Kidney epithelial cell (primary cell): ENCODE measurements around the gene SIX5. TPM values are rescaled to one million over a fixed set of nuclear protein-coding genes. Genes with fewer than 3 reads are reported as not detected.

Experiments used
- DNase-seq: peaks from one replicate; pipeline ENCODE4 v3.0.0-alpha.2; 2010; ENCODE audit warnings: low read depth
- H3K27me3 ChIP-seq: 2 replicates; pipeline ENCODE4 v1.6.0; 2011; ENCODE audit warnings: low read length; ENCODE audit not compliant: control insufficient read depth, insufficient read depth
- H3K36me3 ChIP-seq: 2 replicates; pipeline ENCODE4 v1.5.1; 2011; ENCODE audit warnings: low read length; ENCODE audit not compliant: control insufficient read depth, insufficient read depth
- H3K4me3 ChIP-seq: 2 replicates; pipeline ENCODE4 v1.5.1; 2011; ENCODE audit warnings: low read depth, mild to moderate bottlenecking, control low read depth, low read length
- CTCF ChIP-seq: IDR thresholded peaks from 2 replicates; pipeline ENCODE4 v1.5.1; 2011; ENCODE audit warnings: mild to moderate bottlenecking, moderate library complexity, low read length, control low read depth, inconsistent platforms; ENCODE audit not compliant: insufficient read depth, poor library complexity, severe bottlenecking
- total RNA-seq: library from RNA; depleted of rRNA; stranded (reverse); fragments of >200 nt; gene quantifications from 2 replicates; pipeline ENCODE4 v1.2.3, GENCODE V29; 2015

Gene SIX5
- total RNA-seq, 1 donor from 2014 or later = 11.7 TPM

- DNase-seq = no peak
- Histone ChIP-seq H3K4me3 (no peak overlapping the region), H3K36me3 (no peaks in the 10 kb centered on the region), H3K27me3 (peaks cover 7% of the 10 kb centered on the region)
- TF ChIP-seq CTCF = no peak
Observed at GRCh38 chr19:45762870-45763631, 6.0 kb downstream of the SIX5 start.

- H3K36me3 ChIP-seq = no peaks in the 10 kb centered on the region
- H3K27me3 ChIP-seq = peaks cover 7% of the 10 kb centered on the region
- no peak for DNase-seq
- TF ChIP-seq CTCF = no peak
- no peak overlapping the region for H3K4me3 ChIP-seq
Observed at GRCh38 chr19:45761714-45762113, 7.3 kb downstream of the SIX5 start.

- H3K27me3 ChIP-seq = peaks cover 8% of the 10 kb centered on the region
- H3K4me3 ChIP-seq = no peak overlapping the region
- no peak for TF ChIP-seq CTCF
- no peak for DNase-seq
- H3K36me3 ChIP-seq = no peaks in the 10 kb centered on the region
Observed at GRCh38 chr19:45758921-45759320, 10.1 kb downstream of the SIX5 start.

DNA sequence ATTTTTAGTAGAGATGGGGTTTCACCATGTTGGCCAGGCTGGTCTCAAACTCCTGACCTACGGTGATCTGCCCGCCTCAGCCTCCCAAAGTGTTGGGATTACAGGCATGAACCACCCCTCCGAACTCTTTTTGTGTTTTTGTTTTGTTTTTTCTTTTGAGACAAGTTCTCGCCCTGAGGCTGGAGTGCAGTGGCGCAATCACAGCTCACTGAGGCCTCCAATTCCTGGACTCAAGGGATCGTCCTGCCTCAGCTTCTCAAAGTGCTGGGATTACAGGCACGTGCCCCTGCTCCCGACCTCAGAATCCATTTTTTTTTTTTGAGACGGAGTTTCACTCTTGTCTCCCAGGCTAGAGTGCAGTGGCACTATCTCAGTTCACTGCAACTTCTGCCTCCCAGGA is 11.4 kb downstream of the SIX5 start:
- Histone ChIP-seq H3K36me3 (no peaks in the 10 kb centered on the region), H3K27me3 (peaks cover 2% of the 10 kb centered on the region), H3K4me3 (no peak overlapping the region)
- TF ChIP-seq CTCF = no peak
- DNase-seq = no peak

GRCh38 chr19:45754323-45754722 is 14.7 kb downstream of the SIX5 start:
- Histone ChIP-seq H3K36me3 (no peaks in the 10 kb centered on the region), H3K4me3 (no peak overlapping the region), H3K27me3 (peaks cover 2% of the 10 kb centered on the region)
- TF ChIP-seq CTCF = no peak
- DNase-seq = no peak

DNA sequence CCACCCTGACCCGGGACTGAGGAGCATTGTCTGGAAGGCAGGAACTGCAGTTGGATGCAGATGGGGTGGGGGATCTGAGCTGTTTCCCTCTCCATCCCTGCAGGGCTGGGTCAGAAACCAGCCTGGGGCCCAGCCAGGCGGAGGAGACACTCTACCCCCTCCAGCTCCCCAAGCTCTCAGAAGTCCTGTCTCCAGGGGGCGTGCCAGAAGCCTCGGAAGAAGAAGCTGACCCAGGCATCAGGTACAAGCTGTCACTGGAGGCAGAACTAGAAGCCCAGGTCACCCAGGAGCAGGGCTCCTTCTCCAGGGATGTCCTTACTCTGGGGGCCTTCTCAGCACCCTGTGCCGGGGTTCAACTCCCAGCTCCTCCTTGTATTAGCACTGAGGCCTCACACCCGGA is 15.5 kb downstream of the SIX5 start:
- TF ChIP-seq CTCF = no peak
- Histone ChIP-seq H3K27me3 (peaks cover 2% of the 10 kb centered on the region), H3K4me3 (no peak overlapping the region), H3K36me3 (no peaks in the 10 kb centered on the region)
- DNase-seq = no peak
